ENCODE measurements around the gene SND1.

Gene SND1

DNA sequence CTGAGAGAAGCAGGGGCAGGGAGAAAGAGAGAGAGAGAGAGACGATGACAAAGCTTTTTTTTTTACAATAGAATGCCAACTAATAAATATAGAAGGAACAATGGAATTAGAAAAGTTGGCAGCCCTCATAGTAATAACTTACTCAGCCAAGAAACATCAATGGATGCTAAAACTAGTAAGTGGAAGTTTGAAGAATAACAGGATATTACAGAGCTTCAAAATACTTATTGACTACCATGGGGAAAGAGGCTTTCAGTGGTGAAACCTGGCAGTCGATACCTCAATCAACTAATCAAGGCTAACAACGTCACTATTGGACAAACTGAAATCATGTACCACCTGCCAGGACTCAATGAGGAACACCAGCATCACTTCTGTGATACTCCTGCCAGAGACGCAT, 479.7 kb downstream of the SND1 start:
- no peak for DNase-seq

DNA sequence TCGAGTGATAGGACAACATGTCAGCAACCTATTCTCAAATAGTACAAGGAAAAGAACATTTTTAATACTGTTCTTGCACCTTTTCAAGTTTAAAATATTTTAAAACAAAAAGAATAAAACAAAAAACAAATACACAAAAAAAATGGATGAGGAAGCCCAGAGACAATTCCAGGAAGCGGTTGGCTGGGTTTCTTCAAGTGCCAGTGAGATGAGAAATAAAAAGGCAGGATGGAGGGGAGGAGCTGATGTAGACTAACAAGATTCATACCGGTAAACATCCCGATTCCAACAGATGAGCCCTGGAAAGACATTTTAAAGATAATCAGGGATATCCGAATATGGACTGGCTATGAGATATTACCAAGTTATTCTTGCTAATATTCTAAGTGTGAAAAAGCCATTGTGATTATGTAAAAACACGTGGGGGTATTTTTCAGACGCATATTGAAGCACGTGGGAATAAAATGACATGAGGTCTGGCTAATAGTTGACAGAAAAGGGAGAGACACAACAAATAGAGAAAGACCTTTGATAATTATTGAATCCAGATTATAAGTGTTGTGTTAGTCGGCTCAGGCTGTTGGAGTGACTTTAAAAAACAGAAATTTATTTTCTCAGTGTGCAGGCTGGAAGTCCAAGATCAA, 480.6 kb downstream of the SND1 start:
- no peak for DNase-seq

DNA sequence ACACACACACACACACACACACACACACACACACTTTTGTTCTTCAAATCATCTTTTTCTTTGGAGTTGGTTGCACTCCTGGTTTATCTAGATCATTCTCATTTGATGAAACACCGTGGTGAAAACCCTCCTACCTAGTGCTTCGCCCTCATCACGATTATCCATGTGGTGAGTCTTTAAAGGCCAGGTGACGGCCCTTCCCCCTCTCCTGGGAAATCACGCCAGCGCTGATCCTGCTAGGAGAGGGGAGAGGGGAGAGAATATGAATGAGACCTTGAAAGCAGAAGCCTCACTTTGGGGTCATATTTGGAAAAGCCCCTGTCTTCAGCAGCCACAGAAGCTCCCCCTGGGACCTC, 483.1 kb downstream of the SND1 start:
- peak; percentile 12 for DNase-seq

DNA sequence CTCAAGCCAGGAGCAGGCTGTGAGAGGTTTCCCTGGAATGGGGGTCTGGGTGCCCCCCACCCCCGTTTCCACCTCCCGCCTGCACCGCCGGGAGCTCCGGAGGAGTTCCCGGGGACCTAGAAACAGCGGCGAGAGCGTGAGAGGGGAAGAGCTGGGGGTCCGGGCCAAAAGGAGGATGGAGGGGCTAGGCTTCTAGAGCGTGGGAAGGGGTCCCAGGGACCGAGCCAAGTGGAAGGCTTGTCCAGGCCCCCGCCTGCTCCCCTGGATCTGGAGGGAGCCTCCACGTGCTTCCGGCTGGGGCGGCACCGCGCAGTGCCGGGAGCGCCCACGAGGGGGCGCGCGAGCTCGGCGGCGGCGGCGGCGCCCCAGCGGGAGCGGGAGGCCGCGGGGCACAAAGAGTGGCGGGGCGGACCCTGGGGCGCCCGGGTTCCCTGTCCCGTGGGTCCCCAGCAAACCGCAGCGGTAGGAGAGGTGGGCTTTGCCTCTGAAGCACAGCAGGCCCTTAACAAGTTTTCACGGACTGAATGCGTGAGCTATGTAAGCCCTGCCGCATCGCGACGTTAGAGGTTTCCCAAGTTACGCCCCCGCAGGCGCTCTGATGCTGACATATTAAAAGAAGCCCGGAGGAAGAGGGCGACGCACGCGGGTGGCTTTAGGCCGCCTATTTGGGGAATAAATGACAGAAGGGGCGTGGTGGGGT, 483.7 kb downstream of the SND1 start:
- DNase-seq = peak; percentile 69

DNA sequence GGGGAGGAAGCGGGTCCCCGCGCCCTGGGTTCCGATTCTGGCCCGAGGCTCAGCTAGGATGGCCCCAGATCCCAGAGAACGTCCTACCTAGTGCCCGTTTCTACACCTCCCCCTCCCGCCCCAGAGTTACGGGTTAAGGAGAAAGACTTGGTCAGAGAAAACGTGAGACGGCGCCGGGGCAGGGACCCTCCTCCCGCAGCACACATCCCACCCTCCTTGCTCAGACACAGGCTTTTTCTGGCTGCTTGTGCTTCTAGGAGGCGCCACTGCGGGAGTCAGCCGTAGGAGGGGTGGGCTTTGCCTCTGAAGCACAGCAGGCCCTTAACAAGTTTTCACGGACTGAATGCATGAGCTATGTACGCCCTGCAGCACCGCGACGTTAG, 484.2 kb downstream of the SND1 start:
- DNase-seq = no peak

DNA sequence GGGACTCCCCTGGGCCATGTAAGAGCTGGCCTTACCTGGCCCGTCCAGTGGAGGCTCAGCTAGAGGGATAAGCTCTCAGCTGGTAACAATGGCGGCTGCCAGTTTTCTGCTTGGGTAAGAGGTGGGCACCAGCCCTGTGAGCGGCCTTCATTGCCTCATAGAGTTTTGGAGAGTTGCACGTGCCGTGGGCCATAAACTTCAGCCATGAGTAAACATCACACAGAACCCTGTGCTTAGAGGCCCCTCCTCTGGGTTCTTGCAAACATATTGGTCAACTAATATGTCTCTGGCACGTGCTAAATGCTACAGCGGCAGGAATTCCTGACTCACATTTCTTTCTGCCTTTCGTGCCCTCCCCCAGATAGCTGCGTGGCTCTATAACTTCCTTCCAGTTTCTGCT, 485.2 kb downstream of the SND1 start:
- DNase-seq = no peak

DNA sequence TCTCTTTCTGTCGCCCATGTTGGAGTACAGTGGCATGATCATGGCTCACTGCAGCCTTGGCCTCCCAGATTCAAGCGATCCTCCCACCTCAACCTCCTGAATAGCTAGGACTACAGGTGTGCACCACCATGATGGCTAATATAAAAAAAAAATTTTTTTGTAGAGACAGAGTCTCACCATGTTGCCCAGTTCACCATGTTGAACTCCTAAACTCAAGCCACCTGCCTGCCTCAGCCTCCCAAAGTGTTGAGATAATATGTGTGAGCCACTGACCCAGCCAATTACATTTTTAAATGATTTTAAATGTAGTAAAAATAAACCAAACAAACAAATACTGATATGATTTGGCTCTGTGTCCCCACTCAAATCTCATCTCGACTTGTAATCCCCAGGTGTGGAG, 487.4 kb downstream of the SND1 start:
- DNase-seq = no peak

DNA sequence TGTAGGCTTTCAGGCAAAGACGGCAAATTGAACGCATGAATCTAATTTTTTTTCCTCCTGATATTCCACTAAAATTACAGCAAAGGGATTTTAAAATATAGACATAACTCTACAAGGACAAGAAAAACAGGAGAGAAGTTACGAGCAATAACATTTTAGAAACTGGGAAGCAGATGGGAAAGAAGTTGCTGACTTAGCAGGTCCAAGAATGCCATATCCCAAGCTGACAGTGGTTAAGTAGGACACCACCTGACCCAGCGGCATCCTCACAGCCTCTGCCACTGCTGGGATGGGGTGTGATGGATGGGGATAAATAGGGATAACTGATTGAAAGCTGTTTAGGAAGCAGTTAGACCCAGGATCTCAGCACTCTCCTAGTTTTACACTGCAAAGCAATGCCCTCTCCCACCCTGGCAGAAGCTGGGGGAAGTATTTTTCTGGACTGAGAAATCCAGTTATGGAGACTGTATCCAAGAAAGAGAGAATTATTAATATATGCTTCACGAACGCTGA, 489.7 kb downstream of the SND1 start:
- no peak for DNase-seq
